Tibial nerve (tissue), 4 donors: ENCODE measurements around the gene ADGRG6. TPM values are rescaled to one million over a fixed set of nuclear protein-coding genes. Genes with fewer than 3 reads are reported as not detected.

Source experiments
- DNase-seq, 2 donors: peaks; one replicate each; pipeline ENCODE4 v3.0.0-alpha.2; 2019; ENCODE audit warnings: low spot score in 2 of 2
- H3K27ac ChIP-seq, 4 donors: fragments of 200-600 bp; sonication (generic) in 3 of 4; one replicate each; pipeline ENCODE4 v1.5.1; 2017 to 2019; ENCODE audit warnings: mild to moderate bottlenecking in 1 of 4
- H3K27me3 ChIP-seq, 2 donors: fragments of 200-600 bp; sonication (generic) in 1 of 2; one replicate each; pipeline versions ENCODE4 v1.5.1 to v1.6.0; 2017 to 2019
- H3K36me3 ChIP-seq, 3 donors: fragments of 200-600 bp; sonication (generic); one replicate each; pipeline ENCODE4 v1.5.1; 2018 to 2019
- H3K4me1 ChIP-seq, 4 donors: fragments of 200-600 bp; sonication (generic) in 3 of 4; one replicate each; pipeline ENCODE4 v1.5.1; 2017 to 2019
- H3K4me3 ChIP-seq, 4 donors: fragments of 200-600 bp; sonication (generic) in 3 of 4; one replicate each; pipeline ENCODE4 v1.5.1; 2017 to 2019; ENCODE audit warnings: mild to moderate bottlenecking in 1 of 4, moderate library complexity in 1 of 4
- H3K9me3 ChIP-seq, 4 donors: fragments of 200-600 bp; sonication (generic) in 3 of 4; one replicate each; pipeline ENCODE4 v1.5.1; 2017 to 2019
- EP300 ChIP-seq, 2 donors: sonication (generic); formaldehyde crosslinking; IDR thresholded peaks; one replicate each; pipeline ENCODE4 v1.6.1; 2017; ENCODE audit warnings: antibody characterized with exemption in 2 of 2, mild to moderate bottlenecking in 1 of 2
- POLR2A ChIP-seq, 2 donors: fragments of 450-650 bp; IDR thresholded peaks; one replicate each; pipeline ENCODE4 v1.6.1; 2017; ENCODE audit warnings: antibody characterized with exemption in 2 of 2, mild to moderate bottlenecking in 2 of 2, moderate library complexity in 2 of 2
- WGBS, 2 donors: methylation state at CpG; one replicate each; pipeline ENCODE4 v1.1.5; 2018; 5-methylcytosine and 5-hydroxymethylcytosine counted together
- total RNA-seq, 4 donors: library from RNA; depleted of rRNA; stranded (reverse); fragments of >200 nt; gene quantifications; one replicate each; pipeline ENCODE4 v1.1.0, GENCODE V29; 2016
- TF ChIP-seq, protein P1 (sequence below), 5 experiments: fragments of 200-600 bp in 3 of 5; fragments of 450-650 bp in 2 of 5; sonication (generic) in 3 of 5; IDR thresholded peaks; one replicate each; pipeline ENCODE4 v1.5.1; 2016 to 2019; ENCODE audit warnings: antibody characterized with exemption in 5 of 5, mild to moderate bottlenecking in 3 of 5, moderate library complexity in 2 of 5

Gene ADGRG6
- total RNA-seq, 4 donors from 2014 or later = 35.4 to 59.9 (median 39.1) TPM

DNA sequence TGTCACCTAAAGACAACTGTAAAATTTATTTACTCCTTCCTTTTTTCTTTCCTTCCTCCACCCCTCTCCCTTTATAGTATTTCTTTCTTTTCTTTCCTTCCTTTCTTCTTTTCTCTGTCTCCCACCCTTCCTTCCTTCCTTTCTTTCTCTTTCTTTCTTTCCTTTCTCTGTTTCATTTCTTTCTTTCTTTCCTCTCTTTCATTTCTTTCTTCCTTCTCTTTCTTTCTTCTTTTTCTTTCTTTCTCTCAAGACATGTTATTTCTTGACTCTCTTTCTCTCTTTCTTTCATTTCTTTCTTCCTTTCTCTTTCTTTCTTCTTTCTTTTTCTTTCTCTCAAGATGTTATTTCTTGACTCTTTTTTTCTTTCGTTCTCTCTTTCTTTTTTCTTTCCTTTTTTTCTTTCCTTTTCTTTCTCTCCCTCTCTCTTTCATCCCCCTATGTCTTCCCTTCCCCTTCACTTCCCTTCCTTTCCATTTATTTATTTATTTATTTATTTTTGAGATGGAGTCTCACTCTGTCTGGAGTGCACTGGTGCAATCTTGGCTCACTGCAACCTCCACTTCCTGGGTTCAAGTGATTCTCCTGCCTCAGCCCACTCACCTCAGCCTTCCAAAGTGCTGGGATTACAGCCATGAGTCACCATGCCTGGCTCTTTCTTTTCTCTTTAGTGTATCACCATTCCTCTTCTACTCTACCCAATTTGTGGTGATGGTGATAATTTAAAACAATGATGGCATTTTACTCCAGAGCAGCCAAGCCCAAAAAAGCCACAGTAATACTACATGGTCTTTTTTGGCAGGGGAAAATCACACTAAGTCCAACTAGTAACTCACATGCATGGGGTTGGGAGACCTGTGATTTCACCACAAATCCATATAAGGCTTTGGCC is 188.2 kb downstream of the ADGRG6 start:
- Histone ChIP-seq H3K9me3 (peaks cover 0 to 3% (median 0%) of the 10 kb centered on the region in 4 donors), H3K36me3 (no peaks in the 10 kb centered on the region), H3K27me3 (no peaks in the 10 kb centered on the region), H3K4me3 (no peak overlapping the region), H3K4me1 (no peaks in the 10 kb centered on the region), H3K27ac (no peak overlapping the region)
- no peak for DNase-seq
- 86% methylated on average over 1 of the region's 1 CpG for WGBS, 2 donors
- no peak for TF ChIP-seq EP300 (IDR thresholded peaks at IDR 0.05)
- TF ChIP-seq POLR2A (IDR thresholded peaks at IDR 0.05) = no peak
- TF ChIP-seq, protein P1, sequence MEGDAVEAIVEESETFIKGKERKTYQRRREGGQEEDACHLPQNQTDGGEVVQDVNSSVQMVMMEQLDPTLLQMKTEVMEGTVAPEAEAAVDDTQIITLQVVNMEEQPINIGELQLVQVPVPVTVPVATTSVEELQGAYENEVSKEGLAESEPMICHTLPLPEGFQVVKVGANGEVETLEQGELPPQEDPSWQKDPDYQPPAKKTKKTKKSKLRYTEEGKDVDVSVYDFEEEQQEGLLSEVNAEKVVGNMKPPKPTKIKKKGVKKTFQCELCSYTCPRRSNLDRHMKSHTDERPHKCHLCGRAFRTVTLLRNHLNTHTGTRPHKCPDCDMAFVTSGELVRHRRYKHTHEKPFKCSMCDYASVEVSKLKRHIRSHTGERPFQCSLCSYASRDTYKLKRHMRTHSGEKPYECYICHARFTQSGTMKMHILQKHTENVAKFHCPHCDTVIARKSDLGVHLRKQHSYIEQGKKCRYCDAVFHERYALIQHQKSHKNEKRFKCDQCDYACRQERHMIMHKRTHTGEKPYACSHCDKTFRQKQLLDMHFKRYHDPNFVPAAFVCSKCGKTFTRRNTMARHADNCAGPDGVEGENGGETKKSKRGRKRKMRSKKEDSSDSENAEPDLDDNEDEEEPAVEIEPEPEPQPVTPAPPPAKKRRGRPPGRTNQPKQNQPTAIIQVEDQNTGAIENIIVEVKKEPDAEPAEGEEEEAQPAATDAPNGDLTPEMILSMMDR (IDR thresholded peaks at IDR 0.05) = no peak

Other genes starting within 250 kb of the ADGRG6 start
- not detected for gene GJE1, start 169.1 kb upstream of the ADGRG6 start, total RNA-seq
- 1 to 10 TPM in 1 of 4 donors, not detected in 3; 1.1 TPM for gene NMBR, start 154.9 kb upstream of the ADGRG6 start, total RNA-seq
- 10 to 100 TPM; 33.6 to 55.3 (median 36.2) TPM for gene VTA1, start 154.7 kb upstream of the ADGRG6 start, total RNA-seq